NT2/D1 (cell line): ENCODE results near the gene ARMH1.

Source experiments
- SUZ12 ChIP-seq: IDR thresholded peaks from 2 replicates; pipeline ENCODE4 v1.6.1; 2011; ENCODE audit not compliant: insufficient read length, insufficient read depth; ENCODE audit errors: extremely low read depth
- YY1 ChIP-seq: IDR thresholded peaks from 2 replicates; pipeline ENCODE4 v1.6.1; 2011; ENCODE audit not compliant: insufficient read length, insufficient read depth
- ZNF274 ChIP-seq: IDR thresholded peaks from 2 replicates; pipeline ENCODE4 v1.6.1; 2011; ENCODE audit warnings: mild to moderate bottlenecking, low read depth, low read length

DNA sequence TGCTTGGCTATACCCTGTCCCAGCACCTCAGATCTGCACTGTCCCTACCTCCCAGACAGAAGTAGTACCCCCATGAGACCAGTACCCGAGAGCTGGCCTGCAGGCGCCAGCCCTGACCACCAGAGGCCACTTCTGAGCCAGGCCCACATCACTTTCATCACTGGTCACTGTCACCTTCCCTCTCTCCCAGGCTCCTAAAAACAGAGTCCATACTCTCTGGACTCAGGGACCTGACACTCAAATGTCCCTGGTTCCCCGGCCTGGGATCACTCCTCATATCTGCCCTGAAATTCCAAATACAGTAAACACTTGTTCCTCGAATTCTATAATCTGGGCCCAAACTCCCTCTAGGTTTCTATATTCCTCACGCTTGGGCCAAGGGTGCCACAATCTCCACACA lies 18.9 kb upstream of the ARMH1 start:
- TF ChIP-seq YY1 = no peak
- TF ChIP-seq SUZ12 = no peak
- no peak for TF ChIP-seq ZNF274
